HepG2 (cell line): ENCODE data around the gene UBAP1L. TPM values are rescaled to one million over a fixed set of nuclear protein-coding genes. Genes with fewer than 3 reads are reported as not detected.
A peak's percentile ranks its signal among the peaks of the same experiment; 100 is the strongest.

ENCODE experiments used
- AKAP8 ChIP-seq: sonication (generic); formaldehyde crosslinking; IDR thresholded peaks from 2 replicates; pipeline ENCODE4 v1.5.1; 2020; ENCODE audit warnings: mild to moderate bottlenecking, missing genetic modification reagents
- KLF13 ChIP-seq: sonication (generic); formaldehyde crosslinking; IDR thresholded peaks from 2 replicates; pipeline ENCODE4 v1.4.0; 2020; ENCODE audit warnings: mild to moderate bottlenecking, missing genetic modification reagents
- POGZ ChIP-seq: sonication (generic); formaldehyde crosslinking; IDR thresholded peaks from 2 replicates; pipeline ENCODE4 v1.4.0; 2020; ENCODE audit warnings: mild to moderate bottlenecking, missing genetic modification reagents
- POLR2AphosphoS5 ChIP-seq: IDR thresholded peaks from 2 replicates; pipeline ENCODE4 v1.6.1; 2012; ENCODE audit warnings: low read depth, low read length
- ZNF274 ChIP-seq: sonication (generic); formaldehyde crosslinking; IDR thresholded peaks from 2 replicates; pipeline ENCODE4 v1.5.1; 2020; ENCODE audit warnings: mild to moderate bottlenecking, missing genetic modification reagents
- ZNF564 ChIP-seq: sonication (generic); formaldehyde crosslinking; IDR thresholded peaks from 2 replicates; pipeline ENCODE4 v1.8.1; 2023; ENCODE audit warnings: mild to moderate bottlenecking, missing genetic modification reagents
- ZSCAN21 ChIP-seq: sonication (generic); formaldehyde crosslinking; IDR thresholded peaks from 2 replicates; pipeline ENCODE4 v1.8.0; 2022; ENCODE audit warnings: mild to moderate bottlenecking, missing genetic modification reagents, moderate library complexity, borderline replicate concordance
- polyA plus RNA-seq, 8 experiments: library from polyadenylated mRNA; depleted of rRNA in 3 of 8; stranded (reverse) in 7 of 8; unstranded in 1 of 8; fragments of >200 nt; fragmentation: Illumina TruSeq in 4 of 8; extraction: Trizol in 4 of 8; gene quantifications; 2 replicates each; pipeline versions ENCODE4 v1.2.1 to v1.2.3, GENCODE V29; 2011 to 2016; ENCODE audit warnings: low read depth in 4 of 8, missing spikeins in 1 of 8, mixed read lengths in 1 of 8; ENCODE audit not compliant: insufficient read depth in 1 of 8
- total RNA-seq, 5 experiments: library from RNA; depleted of rRNA; stranded (reverse); fragments of >200 nt; fragmentation: Illumina TruSeq; extraction: Trizol; gene quantifications; 2 replicates each; pipeline ENCODE4 v1.2.3, GENCODE V29; 2016; ENCODE audit warnings: low read depth in 1 of 5
- TF ChIP-seq, protein P1 (sequence below): sonication (generic); formaldehyde crosslinking; IDR thresholded peaks from 2 replicates; pipeline ENCODE4 v1.8.0; 2022; ENCODE audit warnings: mild to moderate bottlenecking, missing genetic modification reagents, borderline replicate concordance
- TF ChIP-seq, protein P2 (sequence below): sonication (generic); formaldehyde crosslinking; IDR thresholded peaks from 2 replicates; pipeline ENCODE4 v1.8.1; 2023; ENCODE audit warnings: mild to moderate bottlenecking, moderate library complexity, missing genetic modification reagents

Gene UBAP1L
- total and polyA plus RNA-seq, 2 of the 13 experiments (the other 11 are each of a cell fraction or from before 2014, with no cell fraction given) = 0.86 to 1.4 TPM

DNA sequence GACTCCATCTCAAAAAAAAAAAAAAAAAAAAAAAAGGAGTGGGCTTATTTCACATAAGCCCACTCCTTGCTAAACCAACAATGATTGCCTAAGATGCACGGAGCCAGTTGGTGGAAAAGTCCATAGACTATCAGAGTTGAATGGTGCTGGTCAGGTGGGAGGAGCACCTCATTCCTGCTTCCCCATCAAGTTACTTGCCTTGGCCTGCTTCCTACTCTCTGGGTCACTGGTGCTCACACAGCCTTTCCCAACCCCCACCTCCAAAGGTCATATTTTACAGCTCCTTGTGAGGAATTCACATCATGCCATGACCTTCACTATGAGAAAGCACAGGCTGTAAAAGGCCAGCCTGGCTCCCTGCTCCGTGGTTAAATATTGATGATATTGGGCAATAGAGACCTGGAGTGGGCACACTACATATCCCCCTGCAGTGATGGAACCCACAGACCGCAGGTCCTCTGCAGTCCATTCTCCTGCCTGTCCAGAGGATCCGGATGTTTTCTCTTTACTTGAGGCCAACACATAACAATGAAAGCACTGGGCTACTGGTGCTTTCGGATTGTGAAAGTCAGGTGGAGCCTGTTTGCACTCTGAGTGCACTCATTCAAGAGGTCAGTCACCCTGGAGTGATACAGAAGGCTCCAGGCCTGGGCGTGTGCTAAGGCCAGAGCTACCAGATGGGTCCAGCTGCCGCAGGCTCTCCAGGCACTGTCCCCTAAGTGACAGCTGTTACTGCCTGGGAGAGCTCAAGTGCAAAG is 70.1 kb downstream of the UBAP1L start, which contains the start of gene SLC51B (continued):
- TF ChIP-seq, protein P1, sequence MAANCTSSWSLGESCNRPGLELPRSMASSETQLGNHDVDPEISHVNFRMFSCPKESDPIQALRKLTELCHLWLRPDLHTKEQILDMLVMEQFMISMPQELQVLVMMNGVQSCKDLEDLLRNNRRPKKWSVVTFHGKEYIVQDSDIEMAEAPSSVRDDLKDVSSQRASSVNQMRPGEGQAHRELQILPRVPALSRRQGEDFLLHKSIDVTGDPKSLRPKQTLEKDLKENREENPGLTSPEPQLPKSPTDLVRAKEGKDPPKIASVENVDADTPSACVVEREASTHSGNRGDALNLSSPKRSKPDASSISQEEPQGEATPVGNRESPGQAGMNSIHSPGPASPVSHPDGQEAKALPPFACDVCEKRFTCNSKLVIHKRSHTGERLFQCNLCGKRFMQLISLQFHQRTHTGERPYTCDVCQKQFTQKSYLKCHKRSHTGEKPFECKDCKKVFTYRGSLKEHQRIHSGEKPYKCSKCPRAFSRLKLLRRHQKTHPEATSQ (CRISPR knock-in tag) = no peak; the same call in 1 of the 2 replicates
- TF ChIP-seq ZNF274 (CRISPR knock-in tag) (peak; percentile 60; the same call in 1 of the 2 replicates), ZNF564 (CRISPR knock-in tag) (peak; percentile 79; the same call in 1 of the 2 replicates), ZSCAN21 (CRISPR knock-in tag) (0 out of 2 replicates have a peak, but pooled peaks have one; percentile 35), AKAP8 (no peak), POLR2AphosphoS5 (0 out of 2 replicates have a peak, but pooled peaks have one; percentile 32), KLF13 (CRISPR knock-in tag) (no peak), POGZ (CRISPR knock-in tag) (peak; percentile 76)
- TF ChIP-seq, protein P2, sequence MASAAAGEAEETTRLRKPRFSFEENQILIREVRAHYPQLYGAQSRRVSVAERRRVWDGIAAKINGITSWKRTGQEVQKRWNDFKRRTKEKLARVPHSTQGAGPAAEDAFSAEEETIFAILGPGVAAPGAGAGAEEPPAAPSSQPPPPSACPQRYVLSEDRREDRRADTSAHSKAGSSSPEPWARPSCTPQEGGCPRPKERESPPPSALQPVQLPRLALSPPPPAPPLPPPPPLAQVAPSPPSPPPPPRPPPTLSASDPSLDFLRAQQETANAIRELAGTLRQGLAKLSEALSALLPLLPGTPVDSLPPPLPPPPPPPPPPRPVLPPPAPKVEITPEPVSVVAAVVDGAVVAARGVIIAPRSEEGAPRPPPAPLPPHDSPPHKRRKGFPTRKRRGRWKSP = peak; percentile 69; the same call in 1 of the 2 replicates
